ENCODE data around the gene METRNL.

Gene METRNL

DNA sequence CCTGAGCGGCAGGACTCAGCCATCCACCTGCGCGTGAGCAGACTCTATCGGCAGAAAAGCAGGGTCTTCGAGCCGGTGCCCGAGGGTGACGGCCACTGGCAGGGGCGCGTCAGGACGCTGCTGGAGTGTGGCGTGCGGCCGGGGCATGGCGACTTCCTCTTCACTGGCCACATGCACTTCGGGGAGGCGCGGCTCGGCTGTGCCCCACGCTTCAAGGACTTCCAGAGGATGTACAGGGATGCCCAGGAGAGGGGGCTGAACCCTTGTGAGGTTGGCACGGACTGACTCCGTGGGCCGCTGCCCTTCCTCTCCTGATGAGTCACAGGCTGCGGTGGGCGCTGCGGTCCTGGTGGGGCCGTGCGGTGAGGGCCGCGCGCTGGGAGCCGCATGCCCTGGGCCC lies 14.9 kb downstream of the METRNL start:
- no peak for DNase-seq

DNA sequence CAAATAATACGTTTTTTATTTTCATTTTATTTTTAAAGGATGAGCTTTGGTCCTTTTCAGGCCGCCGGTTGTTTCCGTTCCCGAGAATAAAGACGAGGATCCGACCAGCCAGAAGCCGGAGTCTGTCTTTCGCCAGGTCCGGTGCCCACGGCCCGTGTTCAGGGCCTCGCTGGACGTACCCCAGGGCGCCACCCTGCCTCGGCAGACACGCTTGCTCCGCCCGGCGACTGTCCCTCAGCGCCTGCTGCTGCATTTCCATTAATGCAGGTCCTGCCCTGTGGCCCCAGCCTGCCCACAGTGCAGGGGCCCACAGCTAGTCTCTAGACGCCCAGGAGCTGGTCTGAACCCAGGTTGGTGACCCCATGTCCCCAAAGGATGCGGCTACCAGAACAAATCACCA lies 15.6 kb downstream of the METRNL start:
- DNase-seq, result no peak

DNA sequence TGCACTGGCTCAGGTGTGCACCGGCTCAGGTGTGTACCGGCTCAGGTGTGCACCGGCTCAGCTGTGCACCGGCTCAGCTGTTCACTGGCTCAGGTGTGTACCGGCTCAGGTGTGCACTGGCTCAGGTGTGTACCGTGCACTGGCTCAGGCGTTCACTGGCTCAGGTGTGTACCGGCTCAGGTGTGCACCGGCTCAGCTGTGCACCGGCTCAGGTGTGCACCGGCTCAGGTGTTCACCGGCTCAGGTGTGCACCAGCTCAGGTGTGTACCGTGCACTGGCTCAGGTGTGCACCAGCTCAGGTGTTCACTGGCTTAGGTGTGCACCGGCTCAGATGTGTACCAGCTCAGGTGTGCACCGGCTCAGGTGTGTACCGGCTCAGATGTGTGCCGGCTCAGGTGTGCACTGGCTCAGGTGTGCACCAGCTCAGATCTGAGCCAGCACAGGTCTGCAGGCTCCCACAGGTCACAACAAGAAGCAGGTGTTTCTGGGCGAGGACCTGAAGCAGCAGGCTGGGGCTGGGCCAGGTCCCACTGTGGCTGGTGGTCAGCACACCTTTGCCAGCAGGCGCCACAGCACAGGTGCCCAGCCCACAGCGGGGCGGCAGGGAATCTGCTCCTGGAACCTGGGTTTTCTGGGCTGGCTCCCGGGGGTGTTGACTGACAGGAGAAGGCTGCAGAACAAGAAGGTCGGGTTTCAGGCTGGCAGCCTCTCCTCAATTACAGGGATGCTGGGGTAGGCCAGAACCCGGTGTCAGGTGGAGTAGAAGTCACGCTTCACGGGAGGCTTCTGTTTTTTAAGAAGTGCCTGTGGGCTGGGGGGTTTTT lies 17.2 kb downstream of the METRNL start:
- no peak for DNase-seq

DNA sequence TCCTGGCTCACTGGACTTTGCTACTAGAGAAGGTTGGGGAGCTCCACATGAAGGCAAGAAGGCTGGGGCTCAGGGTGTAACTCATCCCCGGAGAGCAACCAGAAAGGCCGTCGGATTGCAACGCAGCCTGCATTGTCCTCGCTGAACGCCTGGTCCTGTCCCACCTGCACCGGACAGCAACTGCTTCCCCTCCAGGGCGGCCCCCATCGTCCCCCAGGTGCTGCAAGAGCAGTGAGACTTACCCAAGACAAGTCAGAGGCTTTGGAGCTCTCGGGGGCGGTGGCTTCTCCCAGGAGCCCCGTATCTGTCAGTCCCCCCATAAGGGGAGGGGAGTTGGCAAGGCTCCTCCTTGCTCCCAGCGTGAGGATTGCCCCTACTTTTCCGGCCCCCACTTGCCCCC lies 18.4 kb downstream of the METRNL start:
- DNase-seq, result no peak

DNA sequence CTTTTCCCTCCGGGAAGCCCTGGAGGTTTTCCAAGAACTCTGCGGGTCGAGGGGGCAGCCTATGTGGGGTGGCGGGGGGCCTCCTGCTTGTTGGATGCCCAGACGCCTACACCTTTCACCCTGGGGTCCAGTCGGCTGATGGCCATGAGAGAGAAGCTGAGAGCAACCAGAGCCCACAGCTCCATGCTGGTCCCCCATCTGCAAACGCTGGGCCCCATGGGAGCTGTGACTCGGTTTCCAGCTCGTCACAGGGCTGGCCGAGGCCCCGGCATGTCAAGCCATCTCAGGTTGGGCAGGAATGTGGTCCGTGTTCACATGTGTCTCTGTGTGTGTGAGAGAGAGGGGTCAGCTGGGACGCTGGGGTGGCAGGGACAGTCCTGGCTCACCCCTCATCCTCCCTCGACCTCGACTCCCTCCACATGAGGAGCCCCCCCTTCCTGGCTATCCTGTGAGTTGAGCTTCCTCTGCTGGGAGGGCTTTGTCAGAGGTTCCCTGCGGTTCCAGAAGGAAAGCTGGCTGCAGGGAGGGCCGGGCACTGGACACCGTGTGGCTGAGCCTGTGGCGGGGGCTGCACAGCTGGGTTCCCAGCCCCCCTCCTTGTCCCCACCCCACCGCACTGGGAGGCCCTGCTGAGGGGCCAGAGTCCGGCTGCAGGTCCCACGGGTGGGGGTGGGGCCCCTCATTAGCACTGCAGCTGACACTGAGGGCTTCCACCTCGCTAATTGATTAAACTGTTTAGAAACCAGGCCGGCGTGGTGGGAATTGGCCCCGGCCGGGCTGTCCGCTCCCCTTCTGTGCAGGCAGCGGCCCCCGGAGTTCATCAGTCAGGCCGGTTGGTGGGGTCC lies 19.1 kb downstream of the METRNL start:
- DNase-seq, result no peak

DNA sequence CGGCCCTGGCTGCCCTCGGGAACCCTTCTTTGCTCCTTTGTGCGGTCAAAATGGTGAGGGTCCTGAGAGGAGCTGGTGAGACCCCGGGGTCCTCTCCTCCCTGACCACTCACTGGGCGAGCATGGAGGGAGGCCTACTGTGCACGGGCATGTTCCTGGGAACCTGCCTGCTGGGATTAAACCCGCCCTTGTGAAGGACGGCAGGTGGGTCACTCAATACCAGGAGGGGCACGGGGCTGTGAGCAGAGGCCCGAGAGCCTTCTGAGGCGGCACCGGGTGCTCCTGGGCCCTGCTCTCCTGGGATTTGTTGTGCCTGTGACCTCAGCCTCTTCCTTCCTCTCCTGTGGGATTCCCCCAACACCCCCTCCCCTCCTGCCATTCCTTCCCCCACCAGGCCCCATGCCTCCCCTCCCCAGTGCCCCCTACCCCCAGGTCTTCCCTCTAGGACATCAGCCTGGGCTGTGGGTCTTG lies 19.7 kb downstream of the METRNL start:
- no peak for DNase-seq

DNA sequence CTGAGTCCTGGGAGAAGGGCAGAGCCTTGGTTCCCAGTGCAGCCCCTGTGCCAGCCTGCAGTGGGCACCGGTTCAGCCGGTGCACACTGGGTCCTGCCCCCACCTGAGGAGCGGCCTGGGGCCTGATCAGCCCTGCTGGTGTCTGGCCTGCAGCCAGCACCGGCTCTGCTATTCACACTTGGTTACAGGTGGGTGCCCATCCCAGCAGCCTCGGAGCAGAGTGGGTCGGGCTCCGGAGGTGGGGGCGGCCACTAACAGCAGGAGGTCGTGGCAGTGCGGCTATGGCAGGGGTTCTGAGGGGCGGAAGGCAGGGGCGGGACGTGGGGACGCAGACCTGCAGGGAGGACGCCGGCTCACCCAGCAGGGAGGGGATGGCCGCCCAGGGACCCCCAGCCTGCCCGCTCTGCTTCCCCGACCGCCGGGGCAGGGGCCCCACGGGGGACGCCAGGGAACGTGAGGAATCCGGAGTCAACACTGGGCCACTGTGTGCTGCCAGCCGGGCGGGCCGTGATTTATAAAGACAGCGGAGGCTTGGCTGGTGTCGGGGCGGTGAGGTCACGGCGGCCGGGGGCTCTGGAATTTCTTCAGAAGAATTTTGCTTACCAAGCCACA lies 20.3 kb downstream of the METRNL start:
- DNase-seq, result no peak

DNA sequence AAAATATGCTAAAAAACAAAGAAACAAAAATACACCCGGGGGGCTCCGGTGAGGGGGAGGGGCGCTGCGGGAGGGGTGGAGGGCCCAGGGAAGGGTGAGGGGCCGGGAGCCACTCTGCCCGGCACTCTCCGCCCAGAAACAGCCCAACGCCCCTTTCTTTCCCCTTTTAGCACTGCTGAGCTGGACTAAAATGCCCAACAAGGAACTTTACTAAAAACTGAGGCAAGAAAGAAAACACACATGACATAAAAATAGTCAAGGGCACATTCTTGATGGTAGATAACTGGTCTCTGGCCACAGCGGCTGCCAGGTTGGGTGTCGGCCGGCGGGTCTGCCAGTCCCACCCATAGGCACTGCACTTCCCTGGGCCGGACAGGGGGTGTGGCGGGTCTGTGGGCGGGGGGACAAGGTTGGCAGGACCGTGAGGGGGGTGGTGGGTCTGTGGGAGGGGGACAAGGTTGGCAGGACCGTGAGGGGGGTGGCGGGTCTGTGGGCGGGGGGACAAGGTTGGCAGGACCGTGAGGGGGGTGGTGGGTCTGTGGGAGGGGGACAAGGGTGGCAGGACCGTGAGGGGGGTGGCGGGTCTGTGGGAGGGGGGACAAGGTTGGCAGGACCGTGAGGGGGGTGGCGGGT lies 20.9 kb downstream of the METRNL start:
- DNase-seq, result no peak

DNA sequence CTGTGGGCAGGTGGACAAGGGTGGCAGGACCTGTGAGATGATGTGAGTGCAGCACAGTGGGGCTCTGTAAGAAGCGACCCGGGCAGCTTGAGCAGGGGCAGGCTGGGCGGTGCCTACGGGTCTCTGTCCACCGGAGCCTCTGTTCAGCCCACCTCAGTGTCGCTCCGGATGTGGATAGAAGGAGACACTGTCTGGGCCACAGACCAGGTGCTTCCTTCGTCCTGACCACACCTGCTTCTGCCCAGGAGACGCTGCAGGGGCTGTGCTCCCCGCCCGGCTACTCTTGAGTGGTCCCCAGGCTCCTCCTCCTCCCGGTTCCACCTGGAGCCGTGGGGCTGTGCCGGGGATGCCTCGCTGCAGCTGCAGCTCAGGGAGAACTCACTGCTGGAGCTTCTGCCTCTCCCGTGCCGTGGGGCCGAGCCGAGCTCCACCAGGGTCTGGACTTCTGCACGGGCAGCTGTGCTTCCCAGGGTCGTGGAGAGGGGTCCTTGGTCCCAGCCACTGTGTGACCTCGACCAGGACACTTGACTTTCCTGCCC lies 21.5 kb downstream of the METRNL start:
- DNase-seq, result no peak

DNA sequence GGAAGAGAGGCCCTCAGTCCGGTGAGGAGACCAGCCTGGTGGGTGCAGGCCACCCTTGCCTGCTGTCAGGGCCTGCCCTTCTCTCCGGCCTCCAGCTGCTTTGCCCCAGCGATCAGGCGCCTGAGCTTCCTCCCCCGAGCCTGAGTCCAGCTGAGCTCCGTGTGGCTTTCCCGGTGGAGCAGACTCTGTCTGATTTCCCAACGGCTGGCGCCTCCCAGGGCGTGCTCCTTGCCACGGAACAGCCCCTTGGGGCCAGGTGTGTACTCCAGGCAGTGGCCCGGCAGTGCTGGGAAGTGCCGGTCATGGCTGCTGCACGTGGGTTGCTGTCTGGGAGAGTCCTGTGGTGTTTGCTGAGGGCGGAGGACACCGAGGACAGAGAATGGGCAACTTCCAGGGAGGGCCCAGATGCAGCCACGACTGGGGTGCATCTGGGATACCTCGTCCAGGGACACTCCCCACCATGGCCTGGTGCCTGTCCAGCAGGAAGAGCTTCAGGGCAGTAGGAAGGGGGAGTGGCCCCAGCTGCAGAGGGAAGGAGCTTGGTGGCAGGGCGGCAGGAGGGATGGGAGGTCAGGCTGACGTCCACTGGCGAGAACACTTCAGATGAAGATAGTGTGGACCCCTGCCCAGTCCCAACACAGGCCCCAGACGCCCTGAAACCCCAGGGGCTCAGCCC lies 22.5 kb downstream of the METRNL start:
- no peak for DNase-seq

DNA sequence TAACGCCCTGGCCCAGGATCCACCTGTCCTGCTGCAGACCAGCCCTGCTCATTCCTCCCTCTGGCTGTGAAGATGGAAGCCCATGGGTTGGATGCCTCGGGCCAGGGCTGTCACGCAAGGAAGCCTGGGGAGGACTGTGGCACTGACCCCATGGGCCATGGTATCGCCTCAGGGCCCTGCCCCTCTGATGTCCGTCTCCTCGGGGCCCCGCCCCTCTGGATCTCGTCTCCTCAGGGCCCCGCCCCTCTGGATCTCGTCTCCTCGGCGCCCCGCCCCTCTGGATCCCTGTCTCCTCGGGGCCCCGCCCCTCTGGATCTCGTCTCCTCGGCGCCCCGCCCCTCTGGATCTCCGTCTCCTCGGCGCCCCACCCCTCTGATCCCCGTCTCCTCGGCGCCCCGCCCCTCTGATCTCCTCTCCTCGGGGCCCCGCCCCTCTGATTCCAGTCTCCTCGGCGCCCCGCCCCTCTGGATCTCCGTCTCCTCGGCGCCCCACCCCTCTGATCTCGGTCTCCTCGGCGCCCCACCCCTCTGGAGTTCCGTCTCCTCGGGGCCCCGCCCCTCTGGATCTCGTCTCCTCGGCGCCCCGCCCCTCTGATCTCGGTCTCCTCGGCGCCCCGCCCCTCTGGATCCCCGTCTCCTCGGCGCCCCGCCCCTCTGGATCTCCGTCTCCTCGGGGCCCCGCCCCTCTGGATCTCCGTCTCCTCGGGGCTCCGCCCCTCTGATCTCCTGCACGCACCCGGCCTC lies 24.0 kb downstream of the METRNL start:
- DNase-seq, result no peak

DNA sequence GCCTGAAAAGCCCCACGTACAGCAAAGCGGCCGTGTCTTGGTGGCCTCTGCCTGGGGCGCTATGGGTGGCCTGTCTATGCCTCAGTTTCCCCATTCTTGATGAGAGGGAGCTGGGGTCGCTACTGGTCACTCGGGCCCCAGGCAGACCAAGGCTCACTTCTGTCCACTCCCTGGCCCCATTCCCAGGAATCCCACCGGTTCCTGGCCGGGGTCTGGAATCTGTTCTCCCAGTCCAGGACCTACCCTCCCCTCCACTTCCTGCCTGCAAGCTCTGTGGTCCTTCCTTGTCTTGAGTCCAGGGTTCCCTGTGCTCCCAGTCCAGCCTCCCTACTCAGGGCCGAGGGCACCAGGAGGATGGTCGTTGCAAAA lies 24.5 kb downstream of the METRNL start:
- DNase-seq, result no peak

DNA sequence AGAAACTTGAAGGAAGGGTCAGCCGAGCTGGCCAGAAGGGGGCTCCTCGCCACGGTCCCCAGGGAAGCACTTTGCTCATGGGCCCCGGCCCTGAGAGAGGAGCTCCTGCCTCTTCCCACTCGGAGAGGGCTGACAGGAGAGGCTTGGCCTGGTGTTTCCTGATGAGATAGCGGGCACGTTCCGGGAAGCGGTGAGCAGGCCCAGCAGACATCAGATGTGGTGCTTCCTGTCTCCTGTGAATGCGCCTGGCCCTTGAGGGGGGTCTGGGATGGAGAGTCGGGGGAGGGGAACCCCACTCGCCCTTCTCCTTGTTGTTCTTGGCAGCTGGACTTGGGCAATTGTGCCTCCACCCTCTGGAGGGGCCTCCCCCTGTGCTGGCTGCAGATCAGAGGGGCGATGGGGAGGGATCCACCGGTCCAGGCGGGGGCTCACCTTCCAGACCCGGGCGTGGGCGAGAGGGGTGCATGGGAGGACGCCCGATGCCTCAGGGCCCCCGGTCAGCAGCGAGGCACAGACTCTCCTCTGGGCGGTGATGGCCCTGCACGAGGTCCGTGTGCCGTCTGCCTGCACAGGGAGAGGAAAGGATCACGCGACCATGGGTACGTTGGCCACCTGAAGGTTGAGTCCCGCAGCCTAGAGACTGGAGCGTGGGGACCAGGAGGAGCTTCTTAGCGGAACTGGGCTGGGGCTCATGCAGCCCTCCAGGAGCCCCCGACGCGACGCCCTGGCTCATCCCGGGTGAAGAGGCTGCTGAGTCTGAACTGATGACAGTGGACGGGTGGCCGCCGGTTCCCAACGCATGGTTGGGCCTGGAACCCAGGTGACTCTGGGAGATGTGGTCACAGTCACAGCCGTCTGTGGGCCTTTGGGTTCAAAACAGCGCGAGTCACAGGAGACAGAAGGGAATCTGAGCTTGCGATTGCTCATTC lies 25.4 kb downstream of the METRNL start:
- DNase-seq, result no peak

DNA sequence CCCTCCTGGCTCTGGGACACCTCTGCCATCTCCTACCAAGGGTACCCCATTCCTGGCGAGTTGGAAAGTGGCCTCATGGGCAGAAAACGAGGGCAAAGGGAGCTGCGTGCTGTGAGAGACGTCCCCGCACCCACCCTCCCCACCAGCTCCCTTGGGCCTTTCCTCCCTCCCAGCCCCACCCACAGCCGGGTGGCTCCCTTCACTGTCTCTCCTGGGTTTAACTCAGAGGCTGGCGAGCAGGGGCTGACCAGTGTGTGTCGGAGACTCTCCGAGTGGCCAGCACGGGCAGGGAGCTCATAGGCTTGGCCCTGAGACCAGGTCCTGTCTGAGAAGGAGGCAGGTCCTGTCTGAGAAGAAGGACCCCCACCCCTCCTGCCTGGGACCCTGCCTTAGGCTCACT lies 26.1 kb downstream of the METRNL start:
- no peak for DNase-seq

DNA sequence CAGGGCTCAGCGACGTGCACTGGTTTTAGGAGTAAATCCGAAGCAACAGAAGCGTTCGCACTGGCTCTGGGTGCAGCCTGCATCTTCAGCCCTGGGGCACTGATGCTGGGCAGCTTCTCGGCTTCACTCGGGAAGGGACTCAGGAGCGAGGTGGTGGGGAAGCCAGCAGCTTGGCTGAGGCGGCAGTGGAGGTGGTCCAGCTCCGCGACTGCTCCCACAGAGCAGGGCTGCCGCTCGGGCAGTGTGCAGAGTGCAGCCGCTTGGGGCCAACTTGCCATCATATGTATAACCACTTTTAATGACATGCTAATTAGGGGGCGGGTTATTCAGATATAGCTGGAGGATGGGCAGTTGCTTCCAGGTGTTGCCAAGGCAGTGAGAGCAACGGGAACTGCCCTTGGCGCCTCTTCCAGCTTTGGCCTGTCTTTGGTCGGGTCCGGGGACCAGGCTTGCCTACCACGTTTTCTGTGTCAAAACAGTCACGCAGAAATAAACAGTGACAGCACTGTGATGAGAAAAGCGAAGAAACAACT lies 26.7 kb downstream of the METRNL start:
- DNase-seq, result no peak

DNA sequence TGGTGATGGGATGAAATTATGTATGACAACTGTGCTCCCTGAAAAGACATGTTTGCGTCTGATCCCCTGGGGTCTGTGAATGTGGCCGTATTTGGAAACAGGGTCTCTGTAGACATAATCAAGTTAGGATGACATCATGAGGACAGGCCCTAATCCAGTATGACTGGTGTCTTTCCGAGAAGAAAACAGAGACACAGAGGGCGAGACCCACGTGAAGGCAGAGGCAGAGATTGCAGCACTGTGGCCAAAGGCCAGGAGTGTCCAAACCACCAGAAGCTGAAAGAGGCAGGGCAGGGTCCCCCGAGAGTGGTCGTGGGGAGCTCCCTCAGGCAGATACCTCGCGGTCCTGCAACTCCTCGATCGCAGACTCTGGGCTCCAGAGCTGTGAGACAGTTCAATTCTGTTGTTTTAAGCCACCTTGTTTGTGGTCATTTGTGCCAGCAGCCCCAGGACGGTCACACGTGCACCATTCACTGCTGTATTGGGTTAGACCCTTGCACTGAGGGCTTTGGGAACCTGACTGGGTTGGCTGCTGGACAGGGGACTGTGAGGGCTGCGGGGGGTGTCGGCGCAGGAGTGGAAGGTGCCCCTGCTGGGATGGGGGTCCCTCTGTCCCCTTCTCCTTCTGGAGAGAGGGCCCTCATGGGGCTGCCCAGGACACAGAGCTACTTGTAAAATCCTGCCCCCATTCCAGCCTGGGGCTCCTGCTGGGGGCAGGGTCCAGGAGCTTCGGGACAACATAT lies 27.7 kb downstream of the METRNL start:
- no peak for DNase-seq

DNA sequence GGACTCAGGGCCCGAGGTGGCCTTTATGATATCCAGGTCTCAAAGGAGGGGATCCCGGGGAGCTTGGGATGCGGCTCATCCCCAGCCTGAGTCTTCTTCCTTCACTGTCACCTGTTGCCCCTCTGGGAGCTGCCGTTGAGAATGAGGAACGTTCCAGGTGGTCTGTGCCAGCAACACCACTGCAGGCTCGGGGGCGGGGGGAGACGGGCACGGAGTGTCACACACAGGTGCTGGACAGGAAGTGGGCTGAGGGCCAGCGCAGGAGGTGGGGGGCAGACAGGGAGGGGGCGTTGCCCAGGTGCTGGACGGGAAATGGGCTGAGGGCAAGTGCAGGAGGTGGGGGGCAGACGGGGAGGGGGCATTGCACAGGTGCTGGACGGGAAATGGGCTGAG lies 28.2 kb downstream of the METRNL start:
- no peak for DNase-seq

DNA sequence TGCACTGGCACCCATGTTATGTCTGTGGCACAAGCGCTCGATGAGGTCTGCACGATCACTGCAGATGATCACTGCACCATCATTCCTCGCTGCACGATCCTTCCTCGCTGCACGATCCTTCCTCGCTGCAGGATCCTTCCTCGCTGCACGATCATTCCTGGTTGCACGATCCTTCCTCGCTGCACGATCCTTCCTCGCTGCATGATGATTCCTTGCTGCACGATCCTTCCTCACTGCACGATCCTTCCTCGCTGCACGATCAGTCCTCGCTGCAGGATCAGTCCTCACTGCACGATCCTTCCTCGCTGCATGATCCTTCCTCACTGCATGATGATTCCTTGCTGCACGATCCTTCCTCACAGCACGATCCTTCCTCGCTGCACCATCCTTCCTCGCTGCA lies 29.3 kb downstream of the METRNL start:
- no peak for DNase-seq

DNA sequence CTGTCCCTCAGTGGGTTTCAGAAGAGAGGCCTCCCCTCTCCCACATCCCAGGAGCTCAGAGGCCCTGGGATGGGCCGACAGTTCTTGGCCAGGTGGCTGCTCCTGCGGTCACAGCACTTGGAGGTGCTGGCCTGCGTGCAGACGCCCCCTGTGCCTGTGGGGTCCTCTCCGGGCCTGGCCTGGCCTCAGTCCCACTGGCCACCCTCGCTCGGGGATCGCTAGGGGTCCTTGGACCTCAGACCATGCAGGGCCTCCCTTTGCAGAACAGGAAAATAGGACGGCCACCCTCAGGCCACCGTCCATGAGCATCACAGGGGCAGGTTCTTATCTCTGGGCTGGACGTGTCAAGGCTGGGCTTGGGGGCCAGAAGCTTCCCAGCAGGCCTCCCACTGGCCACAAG lies 30.0 kb downstream of the METRNL start:
- DNase-seq, result no peak
